Colonic mucosa (tissue), 4 donors: Measurements from ENCODE around the gene GPR3. TPM values are rescaled to one million over a fixed set of nuclear protein-coding genes. Genes with fewer than 3 reads are reported as not detected.

Experiments used
- DNase-seq: peaks from one replicate; pipeline ENCODE4 v3.0.0-alpha.2; 2020
- H3K27ac ChIP-seq: fragments of 200-600 bp; one replicate; pipeline ENCODE4 v1.8.0; 2021
- H3K27me3 ChIP-seq: fragments of 200-600 bp; one replicate; pipeline ENCODE4 v1.8.0; 2021
- H3K36me3 ChIP-seq: fragments of 200-600 bp; one replicate; pipeline ENCODE4 v1.8.0; 2021
- H3K4me1 ChIP-seq: fragments of 200-600 bp; one replicate; pipeline ENCODE4 v1.8.0; 2021; ENCODE audit warnings: mild to moderate bottlenecking
- H3K4me3 ChIP-seq: fragments of 200-600 bp; one replicate; pipeline ENCODE4 v1.8.0; 2021
- H3K9ac ChIP-seq, 2 donors: one replicate each; pipeline ENCODE4 v1.7.0; 2013; ENCODE audit warnings: control low read depth in 2 of 2, low read depth in 2 of 2, low read length in 2 of 2
- H3K9me3 ChIP-seq: fragments of 200-600 bp; one replicate; pipeline ENCODE4 v1.8.0; 2021
- CTCF ChIP-seq: fragments of 200-600 bp; IDR thresholded peaks from one replicate; pipeline ENCODE4 v1.8.0; 2022; ENCODE audit warnings: antibody characterized with exemption, mild to moderate bottlenecking
- intact Hi-C: fragments of 100-400 bp; cut with DNase I; formaldehyde crosslinking; loops from one replicate; pipeline ENCODE4 v1.14.1; 2022
- total RNA-seq, 2 donors: library from RNA; stranded (reverse); fragmentation: NEBNext Ultra II Directional in 1 of 2; extraction: Animal tissue kit (Norgen Biotek cat#: 25700) in 1 of 2; gene quantifications; one replicate each; pipeline ENCODE4 v1.2.1, GENCODE V29; 2021
- donor health status: healthy.
- donor health status: DM: no; HTN: no; CAD: no.
- donor health status: DM: no; HTN: no; CAD: no.

The GPR3 gene
- total RNA-seq, 2 donors from 2014 or later = 0.32 to 0.49 TPM

DNA sequence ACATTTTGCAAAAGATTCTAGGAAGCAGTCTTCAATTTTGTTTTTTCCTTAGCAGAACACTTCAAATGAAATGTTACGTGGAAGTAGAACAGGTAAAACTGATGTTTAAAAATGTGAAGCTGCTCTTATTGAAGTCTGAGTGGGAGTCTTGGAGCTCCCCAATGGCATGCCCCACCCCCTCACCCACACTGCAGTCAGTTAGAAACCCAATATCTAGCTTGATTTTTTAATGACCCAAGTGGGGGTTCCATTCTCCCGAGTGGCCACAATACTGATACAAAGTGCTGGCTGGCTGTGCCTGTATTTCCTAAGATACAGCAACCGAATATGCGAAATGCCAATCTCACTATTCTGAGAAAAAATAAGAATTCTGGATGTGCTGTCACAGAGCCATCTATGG lies 31.3 kb downstream of the GPR3 start:
- Histone ChIP-seq H3K9ac (no peak overlapping the region), H3K4me3 (no peak overlapping the region), H3K9me3 (no peaks in the 10 kb centered on the region), H3K36me3 (no peaks in the 10 kb centered on the region), H3K27ac (no peak overlapping the region), H3K27me3 (no peaks in the 10 kb centered on the region), H3K4me1 (no peaks in the 10 kb centered on the region)
- intact Hi-C loops = no loop called here
- no peak for TF ChIP-seq CTCF
- no peak for DNase-seq

DNA sequence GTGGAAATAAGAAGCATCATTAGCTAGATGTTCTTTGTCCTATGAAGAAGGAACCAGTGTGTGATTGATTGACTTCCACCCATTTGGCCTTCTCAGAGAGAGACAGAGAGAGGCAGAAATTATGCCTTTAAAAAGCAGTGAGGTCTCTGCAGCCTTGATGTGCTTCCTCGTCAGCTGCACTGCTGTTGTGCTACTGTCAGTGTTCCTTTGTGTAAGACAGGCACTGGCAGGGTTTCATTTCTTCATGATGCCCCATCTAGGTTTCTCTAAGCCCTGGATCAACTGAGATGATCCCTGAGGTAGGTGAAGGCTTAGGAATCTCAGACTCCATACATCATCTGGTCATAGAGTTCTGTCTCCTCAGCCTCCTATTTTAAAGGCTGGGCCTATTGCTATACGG lies 34.9 kb downstream of the GPR3 start:
- no peaks in the 10 kb centered on the region for H3K9me3 ChIP-seq
- H3K27me3 ChIP-seq = no peaks in the 10 kb centered on the region
- H3K9ac ChIP-seq = no peak overlapping the region
- intact Hi-C loops = no loop called here
- H3K4me1 ChIP-seq = no peaks in the 10 kb centered on the region
- TF ChIP-seq CTCF = no peak
- DNase-seq = no peak
- H3K4me3 ChIP-seq = no peak overlapping the region
- no peak overlapping the region for H3K27ac ChIP-seq
- no peaks in the 10 kb centered on the region for H3K36me3 ChIP-seq

DNA sequence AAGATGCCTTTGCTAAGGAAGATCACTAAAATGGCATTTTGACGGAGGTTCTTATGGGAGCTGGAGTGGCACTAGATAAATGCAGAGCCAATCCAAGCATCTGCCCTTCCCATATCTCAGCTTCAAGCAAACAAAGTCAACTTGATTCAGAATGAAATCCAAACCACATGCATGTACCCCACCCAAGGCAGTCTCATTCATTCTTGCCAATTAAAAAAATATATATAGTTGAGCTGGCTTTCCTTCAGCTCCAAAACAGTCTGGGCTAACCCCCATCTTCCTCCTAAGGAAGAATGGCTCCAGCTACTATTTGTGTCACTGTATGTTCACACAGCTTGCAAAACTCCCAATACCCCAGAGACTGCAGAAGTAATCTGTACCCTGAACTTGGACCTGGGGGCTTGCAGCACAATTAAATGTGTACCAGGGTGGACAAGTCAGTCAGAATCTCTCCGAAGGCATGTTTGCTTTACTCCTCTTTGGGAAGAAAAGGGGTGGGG lies 35.4 kb downstream of the GPR3 start:
- no peak for TF ChIP-seq CTCF
- Histone ChIP-seq H3K4me3 (no peak overlapping the region), H3K4me1 (no peaks in the 10 kb centered on the region), H3K27me3 (no peaks in the 10 kb centered on the region), H3K9me3 (no peaks in the 10 kb centered on the region), H3K27ac (no peak overlapping the region), H3K36me3 (no peaks in the 10 kb centered on the region), H3K9ac (no peak overlapping the region)
- intact Hi-C loops = no loop called here
- no peak for DNase-seq

DNA sequence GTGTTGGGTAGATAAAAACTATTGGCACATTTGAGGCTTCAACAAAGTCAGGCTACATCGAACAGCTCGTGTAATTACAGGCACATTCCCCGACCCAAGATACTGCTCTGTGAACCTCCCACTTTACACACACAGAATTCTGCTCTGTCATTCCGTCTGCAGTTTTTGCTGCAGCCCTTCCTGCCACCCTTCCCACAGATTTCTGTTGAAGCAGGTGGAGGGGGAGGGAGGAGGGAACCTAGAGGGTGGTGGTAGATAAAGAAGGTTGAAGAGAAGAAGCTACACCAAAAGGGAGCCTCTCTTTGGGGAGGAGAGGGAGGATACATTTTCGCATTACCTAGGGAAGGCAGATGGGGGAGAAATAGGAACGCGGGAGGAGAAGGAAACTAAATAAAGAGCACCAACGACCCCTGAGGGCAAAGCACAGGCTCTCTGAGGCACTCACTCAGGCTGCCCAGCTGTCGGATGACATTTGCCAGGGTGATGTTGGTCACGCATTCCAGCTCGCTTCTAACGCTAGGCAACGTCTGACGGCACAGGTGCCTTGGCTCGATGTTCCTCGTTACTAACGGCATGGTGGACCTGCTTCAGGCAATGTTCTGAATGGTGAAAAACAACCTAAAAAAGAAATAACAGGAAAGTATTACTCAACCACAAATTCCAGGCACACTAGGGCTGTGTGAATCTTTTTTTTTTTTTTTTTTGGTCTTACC lies 36.0 kb downstream of the GPR3 start:
- no peaks in the 10 kb centered on the region for H3K36me3 ChIP-seq
- TF ChIP-seq CTCF = no peak
- H3K9ac ChIP-seq = no peak overlapping the region
- intact Hi-C loops = no loop called here
- peak overlapping the region; percentile 7 for H3K27ac ChIP-seq
- H3K9me3 ChIP-seq = no peaks in the 10 kb centered on the region
- H3K4me1 ChIP-seq = no peaks in the 10 kb centered on the region
- no peak overlapping the region for H3K4me3 ChIP-seq
- no peak for DNase-seq
- H3K27me3 ChIP-seq = no peaks in the 10 kb centered on the region

- H3K9me3 ChIP-seq = no peaks in the 10 kb centered on the region
- intact Hi-C loops = no loop called here
- DNase-seq = no peak
- no peak overlapping the region for H3K9ac ChIP-seq
- H3K4me1 ChIP-seq = no peaks in the 10 kb centered on the region
- H3K27me3 ChIP-seq = no peaks in the 10 kb centered on the region
- no peaks in the 10 kb centered on the region for H3K36me3 ChIP-seq
- TF ChIP-seq CTCF = no peak
- no peak overlapping the region for H3K4me3 ChIP-seq
- peak overlapping the region; percentile 16 for H3K27ac ChIP-seq
Observed at GRCh38 chr1:27429029-27429425, 36.6 kb downstream of the GPR3 start.
